Activated CD4-positive, alpha-beta T cell treated with anti-CD3 and anti-CD28 coated beads for 24 hours (primary cell): ENCODE results near the gene IRF2.
"Not testable (repeated sequence)": the region's sequence is repeated elsewhere in the genome, so short reads cannot be mapped to it uniquely, and the experiment has no call there.

Experiments used
- DNase-seq, 2 donors: peaks; one replicate each; pipeline ENCODE4 v3.0.0-alpha.2; 2020; ENCODE audit warnings: low read depth in 2 of 2

The IRF2 gene

DNA sequence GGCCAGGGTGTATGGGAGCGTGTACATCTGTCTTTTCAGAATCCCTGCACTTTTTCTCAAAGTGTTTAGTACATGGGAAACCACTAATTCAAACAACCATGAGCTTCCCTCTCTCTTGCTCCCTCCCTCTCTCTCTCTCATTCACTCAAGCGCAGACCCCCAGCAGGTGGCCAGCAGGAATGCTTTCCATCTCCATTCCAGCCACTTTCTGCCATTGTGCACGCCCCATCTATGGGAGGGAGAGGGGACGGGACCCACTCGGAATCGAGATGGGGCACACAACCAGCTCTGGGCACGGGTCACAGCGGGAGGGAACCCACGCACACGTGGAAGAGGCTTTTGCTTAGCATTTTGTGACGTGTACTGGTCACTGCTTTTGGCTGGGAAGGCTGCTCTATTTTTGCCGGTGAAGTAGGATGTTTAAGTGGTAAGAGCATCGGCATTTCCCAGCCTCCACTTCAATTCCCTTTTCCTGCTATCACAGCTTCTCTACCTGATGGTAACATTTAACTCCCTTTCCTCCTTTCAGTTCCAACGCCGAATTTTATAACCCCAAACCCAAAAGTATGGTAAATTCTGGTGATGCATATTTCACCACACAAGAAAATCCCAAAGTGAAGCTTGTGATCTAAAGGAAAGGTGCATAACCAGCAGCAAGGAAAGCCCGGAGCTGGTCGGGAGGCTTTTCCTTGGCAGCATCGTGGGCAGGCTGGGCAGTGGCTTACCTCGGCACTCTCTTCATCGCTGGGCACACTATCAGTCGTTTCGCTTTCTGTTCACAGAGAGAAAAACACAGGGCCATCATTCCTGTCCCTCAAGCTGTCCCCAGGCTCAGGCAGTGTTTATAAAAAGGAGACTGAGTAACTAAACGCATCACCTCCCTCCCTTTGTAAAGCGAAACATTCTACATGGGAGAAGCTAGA, 84.1 kb downstream of the IRF2 start:
- no peak for DNase-seq

DNA sequence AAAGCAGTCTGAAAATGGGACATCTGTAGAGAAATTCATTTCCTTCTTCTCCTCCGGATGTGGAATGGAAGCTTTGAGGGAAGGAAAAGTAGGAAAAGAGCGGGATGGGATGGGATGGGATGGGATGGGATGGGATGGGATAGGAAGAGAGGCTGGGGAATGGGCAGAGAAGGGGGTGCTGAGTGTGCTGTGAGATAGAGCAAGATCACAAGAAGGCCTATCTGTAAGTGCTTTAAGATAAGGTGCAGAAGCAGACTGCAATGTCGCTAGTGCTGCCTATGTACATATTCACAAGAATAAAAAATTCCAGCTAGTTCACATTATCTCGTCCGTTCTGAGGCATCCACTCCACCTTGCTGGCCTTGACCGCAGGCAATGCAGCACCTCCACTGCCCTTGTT, 86.2 kb downstream of the IRF2 start:
- no peak for DNase-seq

DNA sequence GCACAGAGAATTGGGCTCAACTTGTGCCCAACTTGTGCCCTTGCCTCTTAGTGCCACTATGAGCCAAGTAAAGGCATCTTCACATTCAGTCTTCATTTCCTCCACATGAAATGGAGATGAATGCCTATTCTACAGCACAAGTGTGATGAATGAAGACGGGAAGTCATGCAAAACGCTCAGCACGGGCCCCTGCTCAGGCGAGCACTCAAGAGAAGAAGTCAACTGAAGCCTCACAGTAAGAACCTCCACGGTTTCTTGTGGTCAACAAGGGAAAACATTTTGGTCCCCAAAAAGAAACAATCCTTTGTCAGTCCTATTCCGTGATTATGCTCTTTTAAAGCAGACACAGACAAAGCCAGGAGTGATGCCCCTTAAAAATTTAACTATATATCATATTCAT, 87.0 kb downstream of the IRF2 start:
- no peak for DNase-seq

DNA sequence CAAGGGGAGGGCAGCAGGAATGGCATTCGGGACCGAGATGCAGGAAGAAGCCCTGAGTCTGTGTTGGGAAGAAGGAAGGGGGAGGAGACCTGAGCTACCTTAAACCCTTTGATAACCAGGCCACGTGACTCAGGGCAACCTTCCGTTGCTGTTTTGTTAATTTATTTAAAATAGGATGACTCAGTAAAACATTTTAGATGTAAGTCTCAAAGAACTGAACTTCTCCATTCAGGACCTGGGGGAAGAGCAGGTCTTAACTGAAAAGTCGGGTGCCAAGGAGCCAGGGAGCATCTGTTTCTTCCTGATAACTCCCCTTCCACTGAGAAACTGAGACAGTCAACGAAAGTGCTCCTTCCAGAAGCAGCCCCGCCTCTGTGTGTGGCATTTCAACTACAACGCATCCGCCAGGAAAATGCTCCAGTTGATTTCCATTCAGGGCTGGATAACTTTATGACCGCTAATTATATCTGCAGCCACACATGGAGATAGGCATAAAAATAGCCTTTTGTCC, 88.0 kb downstream of the IRF2 start:
- DNase-seq = no peak

DNA sequence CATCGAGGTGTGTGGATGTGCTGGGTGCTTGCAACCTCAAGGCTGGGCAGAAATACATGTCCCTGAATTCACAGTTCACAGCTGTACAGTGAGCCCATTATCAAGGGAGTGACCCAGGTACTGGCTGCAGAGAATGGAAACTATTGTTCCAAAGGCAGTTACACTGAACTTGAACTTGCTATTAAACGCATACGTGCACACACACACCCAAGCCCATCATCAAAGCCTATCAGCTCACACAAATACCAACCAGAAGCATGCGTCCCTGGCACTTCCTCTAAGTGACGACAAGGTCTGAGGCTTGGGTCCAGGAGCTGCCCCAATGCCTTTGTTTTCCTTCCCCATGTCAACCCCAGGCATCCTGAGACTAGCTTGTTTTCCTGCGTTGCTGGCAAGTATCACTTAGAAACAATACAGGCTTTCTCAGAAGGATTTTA, 88.6 kb downstream of the IRF2 start:
- DNase-seq = no peak

DNA sequence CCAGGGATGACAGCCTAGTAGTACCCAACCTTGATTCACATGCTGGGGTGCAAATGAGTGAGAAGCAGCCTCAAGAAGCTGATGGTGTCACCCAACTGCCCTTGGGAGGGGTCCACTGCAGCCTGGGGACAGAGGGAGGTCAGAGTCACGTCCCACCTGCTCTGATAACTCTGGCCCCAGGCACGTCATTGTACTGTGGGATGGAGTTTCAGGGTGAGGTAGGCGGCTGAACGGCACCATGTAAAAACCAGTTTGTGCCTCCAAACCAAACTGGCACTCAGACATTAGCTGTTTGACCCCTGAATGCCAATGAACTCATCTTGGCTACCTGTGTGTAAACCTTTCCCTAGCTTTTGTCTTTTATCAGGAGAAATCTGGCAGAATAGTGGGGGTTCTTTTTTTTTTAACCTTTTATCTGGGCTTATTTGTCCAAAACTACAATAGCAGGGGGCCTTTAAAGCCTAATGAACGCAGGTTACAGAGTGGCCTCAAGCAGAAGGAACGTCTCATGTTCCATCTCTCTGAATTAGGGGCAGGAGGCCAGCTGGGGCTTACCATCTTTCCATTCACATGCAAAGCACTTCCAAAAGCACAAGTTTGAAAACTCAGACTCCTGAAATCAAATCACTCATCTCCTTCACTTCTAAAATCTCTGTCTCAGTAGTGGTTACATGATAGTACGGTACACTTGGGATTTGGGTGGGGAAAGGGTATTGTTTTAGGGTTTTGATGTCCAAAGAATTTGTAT, 89.4 kb downstream of the IRF2 start:
- DNase-seq = no peak

DNA sequence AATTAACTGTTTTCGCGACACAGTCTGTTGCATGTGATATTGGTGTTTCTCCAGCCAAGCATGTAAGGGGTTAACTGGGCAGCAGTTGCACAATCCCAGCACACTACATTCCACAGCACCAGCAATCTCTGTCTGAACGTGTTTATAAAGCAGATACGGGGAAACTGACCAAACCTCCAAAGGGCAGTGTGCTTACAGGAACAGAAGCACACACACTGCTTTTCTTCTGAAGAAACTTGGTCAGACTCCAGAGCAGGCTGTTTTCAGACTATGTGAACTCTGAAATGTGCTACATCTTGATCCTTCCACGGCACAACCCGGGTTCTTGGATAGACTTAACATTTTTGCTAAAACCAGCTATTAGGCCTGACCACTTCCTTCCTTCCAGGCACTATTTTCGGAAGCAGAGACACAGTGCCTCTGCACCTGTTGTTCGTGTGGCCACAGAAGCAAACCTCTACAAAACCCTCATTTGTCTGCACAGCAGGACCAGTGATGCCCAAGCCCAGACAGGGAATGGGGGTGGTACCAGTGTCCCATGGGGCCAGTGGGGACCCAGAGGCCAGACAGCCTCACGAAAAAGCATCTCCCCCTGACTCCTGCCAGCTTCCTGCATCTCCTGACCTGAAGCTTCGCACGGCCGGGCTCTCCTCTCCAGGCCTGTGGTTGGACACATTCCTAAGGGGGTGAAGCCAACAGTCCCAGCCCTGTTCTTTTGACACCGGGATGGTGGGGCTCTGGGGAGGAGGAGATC, 90.1 kb downstream of the IRF2 start:
- no peak for DNase-seq

DNA sequence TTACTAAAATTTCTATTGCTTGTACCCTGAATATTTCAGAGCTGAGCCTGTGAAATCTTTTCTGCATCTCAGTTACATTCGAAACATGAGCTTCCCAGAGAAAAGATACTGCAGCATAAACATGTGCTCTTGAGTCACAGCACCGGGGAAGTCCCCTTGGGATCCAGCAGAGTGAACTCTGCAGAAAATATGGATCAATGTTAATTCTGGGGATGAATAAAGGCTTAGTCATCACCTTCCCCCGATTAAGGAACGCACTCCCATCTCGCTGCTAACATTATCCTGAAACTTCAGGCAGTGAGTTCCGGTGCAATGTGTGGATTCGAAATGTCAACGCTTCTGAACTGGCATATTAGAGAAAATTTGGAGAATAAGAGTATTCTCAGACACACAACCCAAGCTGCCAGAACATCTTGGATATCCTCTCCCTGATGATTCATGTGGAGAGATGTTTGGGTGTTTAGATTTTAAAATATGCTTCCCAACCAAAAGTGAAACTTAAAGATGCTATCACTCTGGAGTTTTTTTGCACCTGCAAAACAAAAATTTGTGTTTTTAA, 90.8 kb downstream of the IRF2 start:
- DNase-seq = no peak

DNA sequence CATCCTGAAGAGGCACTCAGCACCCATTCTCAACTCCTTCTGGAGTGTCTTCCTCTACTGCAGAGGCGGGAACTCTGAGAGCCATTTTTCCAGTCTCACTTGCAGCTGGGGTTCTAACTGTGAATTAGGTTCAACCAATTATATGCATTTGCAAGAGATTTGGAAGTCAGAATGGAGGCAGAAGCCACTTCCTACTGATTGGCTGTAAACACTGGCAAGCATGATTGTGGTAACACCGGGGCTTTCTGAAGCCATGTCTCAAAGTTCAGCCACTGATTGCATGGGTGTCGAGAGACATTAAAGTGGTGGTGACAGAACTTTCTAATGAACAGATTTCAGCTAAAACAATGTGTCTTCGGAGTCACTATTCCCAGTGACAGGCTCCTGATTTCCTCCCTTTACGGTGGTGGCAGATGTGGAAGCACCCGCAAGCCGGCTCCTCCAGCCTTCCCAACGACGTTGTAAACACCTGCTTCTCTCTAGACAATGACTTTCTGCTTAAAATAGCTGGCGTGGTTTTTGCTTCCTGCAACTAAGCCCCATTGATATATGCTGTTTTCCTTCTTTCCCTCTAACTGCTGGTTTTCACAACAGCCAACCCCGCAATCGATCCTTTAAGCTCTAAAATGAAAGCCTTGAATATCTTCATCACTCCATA, 92.0 kb downstream of the IRF2 start:
- no peak for DNase-seq

DNA sequence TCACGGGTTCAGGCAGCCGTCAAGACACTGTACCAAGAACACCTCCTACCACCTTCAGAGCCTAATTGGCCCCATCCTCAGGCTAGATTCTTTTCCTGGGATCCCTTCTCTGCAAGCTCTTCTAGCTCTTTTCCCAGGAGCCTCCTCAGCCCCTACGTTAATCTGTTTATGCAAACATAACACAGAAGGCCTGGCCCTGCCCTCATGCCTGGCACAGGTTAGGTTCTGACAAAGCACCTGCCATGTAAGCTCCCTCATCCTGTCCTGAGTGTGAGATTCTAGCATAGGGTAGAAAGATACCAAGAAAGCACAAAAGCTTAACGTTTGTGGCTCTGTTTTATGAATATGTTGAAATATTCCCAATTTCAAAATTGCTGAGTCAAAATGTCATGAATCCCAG, 93.6 kb downstream of the IRF2 start:
- no peak for DNase-seq

DNA sequence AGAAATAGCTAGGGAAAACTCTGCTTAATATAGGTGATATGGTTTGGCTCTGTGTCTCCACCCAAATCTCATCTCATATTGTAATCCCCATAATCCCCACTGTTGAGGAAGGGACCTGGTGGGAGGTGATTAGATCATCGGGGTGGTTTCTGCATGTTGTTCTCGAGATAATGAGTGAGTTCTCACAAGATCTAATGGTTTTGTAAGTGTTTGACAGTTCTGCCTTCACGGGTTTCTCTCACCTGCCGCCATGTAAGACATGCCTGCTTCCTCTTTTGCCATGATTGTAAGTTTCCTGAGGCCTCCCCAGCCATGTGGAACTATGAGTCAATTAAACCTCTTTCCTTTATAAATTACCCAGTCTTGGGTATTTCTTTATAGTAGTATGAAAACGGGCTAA, 94.1 kb downstream of the IRF2 start:
- DNase-seq = not testable (repeated sequence)

DNA sequence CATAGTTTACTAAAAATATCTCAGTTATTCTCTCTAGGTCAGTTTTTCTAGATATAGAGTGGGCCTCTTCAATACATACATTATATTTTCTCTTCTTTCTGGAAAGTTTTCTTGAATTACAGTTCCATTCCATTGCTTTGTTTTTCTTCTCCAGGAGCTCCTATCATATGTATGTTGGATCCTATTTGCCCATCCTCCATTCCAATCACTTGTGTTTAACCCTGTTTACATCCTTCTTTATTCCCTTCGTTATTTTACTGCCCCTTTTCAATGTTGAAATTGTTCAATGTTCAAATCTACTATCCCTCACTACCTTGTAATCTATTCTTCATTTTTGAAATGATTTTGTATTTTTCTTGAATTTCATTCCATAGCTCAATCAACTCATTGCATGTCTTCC, 97.4 kb downstream of the IRF2 start:
- no peak for DNase-seq

DNA sequence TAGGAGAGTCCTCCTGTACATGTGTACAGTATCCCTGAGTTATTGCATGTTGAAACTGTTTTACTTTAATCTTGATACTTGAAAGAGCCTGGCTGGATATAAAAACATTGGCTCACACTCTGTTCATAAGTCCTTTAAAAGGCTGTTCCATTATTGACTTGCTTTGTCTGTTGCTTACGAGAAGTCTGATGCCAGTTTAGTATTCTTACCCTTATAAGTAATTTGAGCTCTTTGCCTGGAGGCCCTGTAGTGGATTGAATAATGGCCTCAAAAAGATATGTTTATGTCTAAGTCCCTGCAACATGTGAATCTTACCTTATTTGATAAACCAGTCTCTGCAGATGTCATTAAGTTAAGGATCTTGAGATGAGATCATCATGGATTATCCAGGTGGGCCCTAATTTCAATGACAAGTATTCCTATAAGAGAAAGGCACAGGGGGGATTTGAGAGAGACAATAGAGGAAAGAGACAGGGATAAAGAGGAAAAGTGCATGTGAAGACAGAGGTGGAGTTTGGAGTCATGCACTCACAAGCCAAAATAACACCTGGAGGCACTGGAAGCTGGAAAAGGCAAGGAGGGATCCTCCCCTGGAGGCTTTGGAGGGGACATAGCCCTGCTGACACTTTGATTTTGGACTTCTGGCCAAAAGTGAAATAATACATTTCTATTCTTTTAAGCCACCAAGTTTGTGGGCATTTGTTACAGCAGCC, 98.1 kb downstream of the IRF2 start:
- DNase-seq = no peak

DNA sequence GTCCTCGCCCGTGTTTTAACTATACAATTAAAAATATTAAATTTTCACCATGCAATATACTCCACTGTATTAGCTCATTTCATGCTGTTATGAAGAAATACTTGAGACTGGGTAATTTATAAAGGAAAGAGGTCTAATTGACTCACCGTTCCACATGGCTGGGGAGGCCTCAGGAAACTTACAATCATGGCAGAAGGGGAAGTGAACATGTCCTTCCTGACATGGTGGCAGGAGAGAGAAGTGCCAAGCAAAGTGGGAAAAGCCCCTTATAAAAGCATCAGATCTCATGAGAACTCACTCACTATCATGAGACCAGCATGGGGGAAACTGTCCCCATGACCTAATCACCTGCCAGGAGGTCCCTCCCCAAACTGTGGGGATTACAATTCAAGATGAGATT, 98.7 kb downstream of the IRF2 start:
- DNase-seq = not testable (repeated sequence)

DNA sequence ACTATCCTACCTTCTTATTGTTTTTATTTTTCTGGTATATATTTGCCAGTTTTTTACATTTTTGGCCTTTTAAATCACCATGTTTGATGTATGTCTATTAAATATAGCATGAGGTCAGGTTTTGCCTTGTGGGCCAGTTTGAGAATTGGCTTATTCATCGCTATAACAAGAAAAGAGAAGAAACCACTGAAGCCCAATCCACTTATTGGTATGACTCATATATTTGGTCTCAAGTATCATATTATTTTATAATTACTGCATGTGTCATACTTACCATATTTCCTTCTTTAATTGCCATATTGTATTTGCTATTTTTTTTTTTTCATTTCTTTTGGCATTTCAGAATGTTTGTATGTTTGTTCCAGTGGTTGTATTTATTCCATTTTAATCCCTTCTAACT, 99.3 kb downstream of the IRF2 start:
- no peak for DNase-seq

DNA sequence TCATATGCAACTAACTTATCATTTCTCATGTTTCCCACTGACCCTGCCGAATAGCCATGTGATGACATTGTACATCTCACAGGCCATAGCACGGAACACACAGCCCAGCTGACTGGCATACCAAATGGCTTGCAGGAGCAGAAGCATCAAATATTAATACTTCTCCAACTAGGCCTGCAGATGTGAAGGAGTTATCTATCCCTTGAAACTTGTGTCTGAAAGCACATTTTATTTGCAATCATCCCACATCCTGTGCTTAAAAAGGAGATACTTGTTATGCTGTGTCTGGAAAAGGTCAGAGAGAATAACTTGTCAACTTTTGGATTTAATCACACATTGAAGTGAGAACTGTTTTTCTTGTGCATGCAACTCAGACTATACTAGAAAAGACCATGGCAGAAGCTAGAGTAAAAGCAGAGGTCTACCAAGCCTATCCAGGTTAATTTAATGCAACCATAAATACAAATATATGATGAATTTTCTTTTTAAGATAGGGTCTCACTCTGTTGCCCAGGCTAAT, 100.4 kb downstream of the IRF2 start:
- no peak for DNase-seq

DNA sequence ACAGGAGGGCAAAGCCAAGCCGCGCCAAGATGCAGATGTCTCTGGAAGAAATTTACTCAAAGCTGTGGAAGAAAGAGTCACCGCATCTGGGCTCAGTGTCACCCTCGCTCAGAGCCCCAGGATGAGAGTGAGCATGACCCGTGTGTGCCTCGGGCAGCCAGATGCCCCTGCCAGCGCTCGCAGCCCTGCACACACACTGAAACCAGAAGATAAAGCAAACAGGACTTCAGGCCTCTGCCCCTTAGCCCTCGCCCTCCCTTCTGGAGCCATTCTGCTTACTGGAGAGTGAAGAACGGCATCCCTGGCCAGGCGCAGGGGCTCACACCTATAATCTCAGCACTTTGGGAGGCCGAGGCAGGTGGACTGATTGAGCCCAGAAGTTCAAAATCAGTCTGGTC, 103.0 kb downstream of the IRF2 start:
- no peak for DNase-seq

DNA sequence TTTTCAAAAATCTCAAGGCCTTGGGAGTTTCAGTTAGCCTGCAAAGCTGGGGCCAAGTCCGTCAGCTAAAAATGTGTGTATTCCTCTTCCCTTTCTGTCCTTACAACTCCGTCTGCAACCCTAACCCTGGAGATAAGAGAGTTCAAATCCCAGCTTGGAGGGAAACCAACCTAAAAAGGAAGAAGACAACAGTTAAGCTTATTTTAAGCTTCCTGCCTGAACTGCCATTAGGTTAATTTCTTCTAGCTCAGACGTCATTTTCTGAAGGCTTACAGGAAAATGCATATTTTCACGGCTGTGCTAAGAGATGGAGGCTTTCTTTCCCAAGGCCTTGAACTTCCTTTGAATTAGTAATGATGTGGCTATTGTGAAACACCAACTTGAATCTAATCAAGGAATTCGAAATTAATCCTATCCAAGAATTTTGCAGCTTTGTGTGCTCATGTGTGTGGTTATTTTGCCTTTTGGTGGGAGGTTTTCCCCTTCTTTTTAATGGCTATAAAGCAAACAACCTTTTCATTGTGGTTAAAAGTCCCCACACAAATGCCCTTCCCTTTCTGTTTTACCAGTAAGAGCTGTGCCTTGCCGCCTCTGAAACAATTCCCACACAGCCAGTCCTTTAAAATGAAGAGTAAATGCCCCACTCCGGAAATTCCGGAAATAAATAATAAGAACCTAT, 103.5 kb downstream of the IRF2 start:
- DNase-seq = no peak

DNA sequence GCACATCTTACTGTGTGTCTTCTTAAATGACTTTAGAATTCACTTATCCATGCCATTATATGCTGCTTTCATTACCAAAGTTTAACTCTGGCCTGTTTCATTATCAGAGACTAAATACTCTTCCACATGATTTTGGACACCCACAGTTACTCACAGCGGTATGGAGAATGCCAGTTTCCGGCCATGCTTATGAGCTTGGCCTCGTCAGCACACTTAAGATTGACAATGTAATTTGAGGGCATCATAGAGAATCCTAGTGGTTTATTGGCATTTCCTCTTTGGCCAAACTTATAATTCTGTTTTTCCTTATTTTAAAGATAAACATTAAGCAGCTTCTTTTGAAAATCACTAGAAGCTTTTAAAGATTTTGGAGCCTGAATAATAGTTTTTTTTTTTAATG, 104.5 kb downstream of the IRF2 start:
- no peak for DNase-seq

DNA sequence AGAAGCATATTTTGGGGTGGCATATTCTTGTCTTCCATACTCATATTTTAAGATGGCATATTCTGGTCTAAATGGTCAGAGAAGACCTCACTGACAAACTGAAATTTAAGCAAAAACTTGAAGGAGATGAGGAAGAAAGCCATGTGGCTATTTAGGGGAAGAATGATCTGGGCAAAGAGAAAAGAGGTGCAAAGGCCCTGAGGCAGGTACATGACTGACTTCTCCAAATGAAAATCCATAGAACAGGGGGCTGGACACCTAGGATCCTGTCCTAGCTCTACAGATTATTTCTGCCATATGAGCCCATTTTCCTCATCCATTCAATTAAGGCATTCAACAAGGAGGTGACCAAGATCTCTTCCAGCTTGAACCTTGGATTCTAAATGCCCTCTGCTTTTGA, 105.6 kb downstream of the IRF2 start:
- no peak for DNase-seq
